HG03558 (cell line): ENCODE results near the gene PRPF40B.

ENCODE experiments used
- ATAC-seq: cut with Tn5 transposase; IDR thresholded peaks from one replicate; pipeline ENCODE4 v1.9.1; 2021; ENCODE audit warnings: moderate number of reproducible peaks; ENCODE audit not compliant: unreplicated experiment; ENCODE audit errors: extremely low read depth

Gene PRPF40B

DNA sequence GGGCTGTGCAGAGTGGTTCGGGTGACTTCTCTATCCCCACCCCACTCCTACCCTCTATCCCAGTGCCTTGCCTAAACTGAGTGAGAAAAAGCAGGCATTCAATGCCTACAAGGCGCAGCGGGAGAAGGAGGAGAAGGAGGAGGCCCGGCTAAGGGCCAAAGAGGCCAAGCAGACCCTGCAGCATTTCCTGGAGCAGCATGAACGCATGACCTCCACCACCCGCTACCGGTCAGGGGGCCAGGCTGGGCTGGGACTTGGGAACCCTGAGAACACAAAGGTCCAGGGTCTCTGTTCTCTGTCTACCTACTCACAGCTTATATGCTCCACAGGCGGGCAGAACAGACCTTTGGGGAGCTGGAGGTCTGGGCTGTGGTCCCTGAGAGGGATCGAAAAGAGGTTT, 11.7 kb downstream of the PRPF40B start:
- ATAC-seq, result no peak

- ATAC-seq, result no peak
These were observed 12.3 kb downstream of the PRPF40B start for GRCh38 chr12:49635656-49636055.

- ATAC-seq, result no peak
These were observed 13.2 kb downstream of the PRPF40B start for GRCh38 chr12:49636574-49636973.

DNA sequence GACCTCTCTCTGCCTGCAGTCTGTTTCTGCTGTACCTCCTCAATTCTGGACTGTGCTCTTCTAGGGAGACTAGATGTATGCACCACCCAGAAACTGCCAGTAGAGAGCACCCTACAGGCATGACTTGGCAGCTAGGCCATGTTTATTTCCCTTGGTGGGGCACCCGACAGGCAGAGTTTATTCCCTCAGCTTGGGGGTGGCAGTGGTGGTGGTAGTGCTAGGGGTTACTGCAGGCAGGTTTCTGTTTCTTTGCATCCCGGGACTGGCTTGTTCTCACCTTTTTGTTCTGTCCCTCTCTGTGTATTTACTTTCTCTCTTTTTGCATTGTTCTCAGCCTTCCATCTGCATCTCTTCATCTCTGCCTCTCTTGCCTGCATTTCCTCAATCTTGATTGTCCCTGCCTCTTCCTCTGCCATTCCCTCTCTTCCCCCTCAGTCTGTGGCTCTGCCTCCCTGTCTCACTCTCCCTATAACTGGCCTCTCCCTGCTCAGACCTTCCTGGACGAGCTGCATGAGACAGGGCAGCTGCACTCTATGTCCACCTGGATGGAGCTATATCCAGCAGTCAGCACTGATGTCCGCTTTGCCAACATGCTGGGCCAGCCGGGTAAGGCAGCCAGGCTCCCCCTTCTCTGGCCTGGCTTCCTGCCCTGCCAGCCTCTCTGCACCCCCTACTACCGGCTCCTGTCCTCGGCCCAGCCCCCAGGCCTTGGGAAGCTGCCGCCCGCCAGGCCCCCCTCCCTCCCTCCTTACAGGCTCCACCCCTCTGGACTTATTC, 13.8 kb downstream of the PRPF40B start:
- no peak for ATAC-seq

- ATAC-seq, result no peak
These were observed 18.5 kb downstream of the PRPF40B start for GRCh38 chr12:49641748-49642369.

DNA sequence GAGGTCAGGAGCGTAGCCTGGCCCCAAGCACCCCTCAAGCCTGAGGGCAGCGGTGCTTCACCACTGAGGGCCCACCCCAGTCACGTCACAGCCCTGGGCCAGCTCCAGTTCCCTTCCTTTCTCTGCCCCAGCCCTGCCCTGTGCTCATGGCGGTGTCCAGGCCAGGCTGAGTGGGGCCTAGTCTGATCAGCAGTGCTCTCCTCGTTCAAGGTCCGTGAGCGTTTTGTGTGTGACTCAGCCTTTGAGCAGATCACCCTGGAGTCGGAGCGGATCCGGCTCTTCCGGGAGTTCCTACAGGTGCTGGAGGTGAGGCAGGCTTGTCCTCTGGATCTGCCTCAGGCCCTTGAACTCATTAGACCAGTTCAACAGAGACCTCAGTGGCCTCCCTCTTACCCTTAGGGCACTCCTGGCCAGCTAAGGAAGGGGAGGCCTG, 19.0 kb downstream of the PRPF40B start:
- no peak for ATAC-seq

DNA sequence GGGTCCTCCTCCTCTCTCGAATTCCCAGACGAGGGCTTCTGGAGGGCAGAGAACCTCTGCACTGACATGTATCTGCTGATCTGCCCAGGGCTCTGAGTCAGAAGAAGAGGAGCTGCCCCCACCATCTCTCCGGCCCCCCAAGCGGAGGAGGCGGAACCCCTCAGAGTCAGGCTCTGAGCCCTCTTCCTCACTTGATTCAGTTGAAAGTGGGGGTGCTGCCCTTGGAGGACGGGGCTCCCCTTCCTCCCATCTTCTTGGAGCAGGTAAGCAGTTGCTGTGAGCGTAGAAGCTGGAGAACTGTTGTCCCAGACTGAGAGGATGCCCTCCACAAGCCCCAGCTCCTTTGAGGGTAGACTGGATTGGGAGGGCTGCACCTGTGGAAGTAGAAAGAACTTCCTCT, 19.8 kb downstream of the PRPF40B start:
- no peak for ATAC-seq

DNA sequence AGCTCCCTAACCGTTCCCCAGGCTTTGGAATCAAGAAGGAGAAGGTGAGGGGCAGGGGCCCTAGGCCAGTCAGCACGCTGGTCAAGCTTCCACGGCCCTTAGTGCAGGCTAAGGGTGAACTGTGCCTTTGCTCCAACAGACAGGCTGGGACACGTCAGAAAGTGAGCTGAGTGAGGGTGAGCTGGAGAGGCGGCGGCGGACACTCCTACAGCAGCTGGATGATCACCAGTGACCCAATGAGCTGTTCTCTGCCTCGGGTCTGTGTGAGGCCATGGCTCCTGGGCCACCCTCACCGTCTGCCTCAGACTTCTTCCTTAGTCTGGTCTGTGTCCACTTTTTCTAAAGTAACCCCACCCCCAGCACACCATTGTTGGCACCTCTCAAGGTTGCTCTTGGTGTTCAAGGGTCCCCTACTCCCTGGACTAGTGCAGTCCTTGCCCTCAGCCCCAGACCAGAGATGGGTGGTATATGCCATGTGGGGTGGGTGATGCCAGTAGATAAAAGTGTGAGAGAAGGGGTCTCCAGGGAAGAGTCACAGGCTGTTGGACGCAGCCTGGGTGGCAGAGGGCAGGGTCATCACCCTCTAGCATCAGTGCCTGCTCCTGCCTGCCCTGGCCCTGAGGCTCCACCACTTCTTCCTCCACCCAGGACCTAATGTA, 20.7 kb downstream of the PRPF40B start:
- ATAC-seq, result no peak

- no peak for ATAC-seq
These were observed 21.2 kb downstream of the PRPF40B start for GRCh38 chr12:49644620-49644994.

GRCh38 chr12:49645146-49646039, 22.0 kb downstream of the PRPF40B start:
- no peak for ATAC-seq

GRCh38 chr12:49646331-49646830, 23.0 kb downstream of the PRPF40B start:
- ATAC-seq, result no peak

DNA sequence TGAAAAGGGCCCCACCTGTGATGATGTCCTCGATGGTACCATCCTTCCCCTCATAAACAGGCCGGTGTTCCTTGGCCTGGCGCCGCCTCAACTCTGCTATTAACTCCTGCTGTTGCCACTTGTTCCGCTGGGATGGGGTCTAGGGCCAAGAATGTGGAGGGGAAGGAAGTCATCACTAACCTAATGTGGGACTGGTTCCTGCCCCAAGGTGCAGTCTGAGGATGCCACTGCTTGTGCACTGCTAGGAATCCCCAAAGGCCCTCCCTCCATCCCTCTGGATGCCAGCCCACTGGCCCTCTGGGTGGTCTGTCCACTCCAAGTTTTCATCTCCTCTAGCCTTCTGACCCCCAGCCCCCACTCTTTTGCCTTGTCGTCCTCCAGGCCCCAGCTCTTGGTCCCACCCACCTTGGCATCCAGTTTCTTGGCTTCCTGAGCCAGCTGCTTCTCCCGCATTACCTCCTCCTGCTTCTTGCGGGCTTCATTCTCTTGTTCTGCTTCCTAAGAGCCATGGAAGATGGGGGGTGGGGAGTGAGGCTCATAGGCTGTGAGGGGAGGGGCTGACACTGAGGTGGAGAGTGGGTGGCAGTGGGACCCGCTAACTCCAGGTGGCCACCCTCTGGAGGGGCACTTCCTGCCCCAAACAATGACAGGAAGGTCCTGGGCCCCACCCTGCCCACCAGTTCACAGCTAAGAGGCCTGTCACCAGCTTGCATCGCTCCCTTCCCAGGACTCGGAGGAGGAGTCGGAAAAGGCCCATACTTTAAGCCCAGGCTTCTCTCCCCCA, 23.7 kb downstream of the PRPF40B start:
- no peak for ATAC-seq

- no peak for ATAC-seq
These were observed 24.7 kb downstream of the PRPF40B start for GRCh38 chr12:49647827-49648711.

DNA sequence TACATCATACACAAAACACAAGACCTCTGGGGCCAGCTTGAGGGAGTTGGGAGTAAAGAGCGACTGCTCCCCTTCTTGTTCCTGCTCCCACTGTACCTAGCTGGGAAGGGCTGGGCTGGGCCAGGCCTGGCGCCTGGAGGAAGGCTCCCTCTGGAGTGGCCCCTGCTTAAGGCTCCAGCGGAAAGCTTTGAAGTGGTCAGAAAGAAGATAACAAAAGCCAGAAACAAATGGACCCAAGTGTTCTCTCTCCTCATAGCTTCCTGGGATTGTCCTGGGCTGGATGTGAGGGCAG, 25.3 kb downstream of the PRPF40B start:
- no peak for ATAC-seq

- no peak for ATAC-seq
These were observed 26.1 kb downstream of the PRPF40B start for GRCh38 chr12:49649445-49649844.

DNA sequence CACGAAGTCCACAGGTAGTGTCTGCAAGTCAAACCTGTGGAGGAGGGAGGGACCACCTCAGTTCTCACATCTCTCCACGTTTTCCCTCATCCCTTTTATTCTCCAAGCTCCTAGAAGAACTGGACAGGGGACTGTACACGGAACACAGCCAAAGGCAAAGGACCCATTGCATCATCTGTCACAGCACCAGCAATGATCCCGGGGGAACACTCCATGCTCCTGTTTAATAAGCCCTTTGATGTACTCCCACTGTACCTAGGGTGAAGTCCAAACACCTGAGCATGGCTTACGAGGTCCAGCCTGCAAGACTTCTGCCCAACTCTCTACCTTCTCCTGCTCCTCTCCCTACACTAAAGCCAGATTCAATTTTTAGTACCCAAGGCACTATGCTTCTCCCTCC, 26.5 kb downstream of the PRPF40B start:
- no peak for ATAC-seq

- no peak for ATAC-seq
These were observed 28.5 kb downstream of the PRPF40B start for GRCh38 chr12:49651855-49652254.

- ATAC-seq, result no peak
These were observed 29.7 kb downstream of the PRPF40B start for GRCh38 chr12:49652921-49653520.
